ENCODE results near the gene PDE6A.

The PDE6A gene

GRCh38 chr5:149826574-149826973 lies 118.0 kb downstream of the PDE6A start:
- Histone ChIP-seq H3K4me3 (ENCODE audit: low read length) (no peak overlapping the region), H3K9me2 (replicated peaks; ENCODE audit: control insufficient read depth, low read length) (no peaks in the 10 kb centered on the region), H3K4me2 (ENCODE audit: low read length) (no peak overlapping the region), H3K79me2 (ENCODE audit: control insufficient read depth, low read length) (no peaks in the 10 kb centered on the region), H3K4me1 (ENCODE audit: control insufficient read depth, low read length) (peaks cover 10% of the 10 kb centered on the region), H3K27ac (ENCODE audit: low read depth, low read length) (no peak overlapping the region), H4K20me1 (ENCODE audit: control insufficient read depth, insufficient read depth, low read depth, low read length) (peaks cover 3% of the 10 kb centered on the region; the same call in 1 of the 2 replicates), H3K27me3 (ENCODE audit: control insufficient read depth, low read length) (no peaks in the 10 kb centered on the region), H3K36me3 (ENCODE audit: control insufficient read depth, low read length) (peaks cover 35% of the 10 kb centered on the region), H3K9me3 (ENCODE audit: control insufficient read depth, insufficient read depth, low read length) (no peaks in the 10 kb centered on the region), H3F3A (ENCODE audit: control insufficient read depth, insufficient read depth) (no peaks in the 10 kb centered on the region)
- TF ChIP-seq EZH2phosphoT487 (IDR thresholded peaks at IDR 0.05; ENCODE audit: borderline replicate concordance, low read length) (no peak), CTCF (IDR thresholded peaks at IDR 0.05; ENCODE audit: low read depth, low read length, poor library complexity, severe bottlenecking) (no peak)

GRCh38 chr5:149824846-149825245 lies 119.7 kb downstream of the PDE6A start:
- H3K27ac ChIP-seq (ENCODE audit: low read depth, low read length) = no peak overlapping the region
- TF ChIP-seq EZH2phosphoT487 (IDR thresholded peaks at IDR 0.05; ENCODE audit: borderline replicate concordance, low read length) (no peak), CTCF (IDR thresholded peaks at IDR 0.05; ENCODE audit: low read depth, low read length, poor library complexity, severe bottlenecking) (no peak)
- H3K79me2 ChIP-seq (ENCODE audit: control insufficient read depth, low read length) = no peaks in the 10 kb centered on the region

GRCh38 chr5:149824120-149824519 lies 120.5 kb downstream of the PDE6A start:
- Histone ChIP-seq H3K27me3 (ENCODE audit: control insufficient read depth, low read length) (no peaks in the 10 kb centered on the region), H3K4me2 (ENCODE audit: low read length) (no peak overlapping the region), H3K79me2 (ENCODE audit: control insufficient read depth, low read length) (no peaks in the 10 kb centered on the region), H4K20me1 (ENCODE audit: control insufficient read depth, insufficient read depth, low read depth, low read length) (peaks cover 3% of the 10 kb centered on the region; the same call in 1 of the 2 replicates), H3K27ac (ENCODE audit: low read depth, low read length) (no peak overlapping the region), H3K4me1 (ENCODE audit: control insufficient read depth, low read length) (peaks cover 10% of the 10 kb centered on the region), H3K36me3 (ENCODE audit: control insufficient read depth, low read length) (peaks cover 23% of the 10 kb centered on the region), H3F3A (ENCODE audit: control insufficient read depth, insufficient read depth) (no peaks in the 10 kb centered on the region), H3K9me3 (ENCODE audit: control insufficient read depth, insufficient read depth, low read length) (no peaks in the 10 kb centered on the region), H3K4me3 (ENCODE audit: low read length) (no peak overlapping the region), H3K9me2 (replicated peaks; ENCODE audit: control insufficient read depth, low read length) (no peaks in the 10 kb centered on the region)
- no peak for TF ChIP-seq CTCF (IDR thresholded peaks at IDR 0.05; ENCODE audit: low read depth, low read length, poor library complexity, severe bottlenecking)
- TF ChIP-seq EZH2phosphoT487 (IDR thresholded peaks at IDR 0.05; ENCODE audit: borderline replicate concordance, low read length) = no peak

More at GRCh38 chr5:149824846-149825245, 119.7 kb downstream of the PDE6A start:
- H3K9me2 ChIP-seq (replicated peaks; ENCODE audit: control insufficient read depth, low read length) = no peaks in the 10 kb centered on the region
- peaks cover 10% of the 10 kb centered on the region for H3K4me1 ChIP-seq (ENCODE audit: control insufficient read depth, low read length)
- peaks cover 25% of the 10 kb centered on the region for H3K36me3 ChIP-seq (ENCODE audit: control insufficient read depth, low read length)
- H3K4me2 ChIP-seq (ENCODE audit: low read length) = no peak overlapping the region
- H3F3A ChIP-seq (ENCODE audit: control insufficient read depth, insufficient read depth) = no peaks in the 10 kb centered on the region
- peaks cover 3% of the 10 kb centered on the region; the same call in 1 of the 2 replicates for H4K20me1 ChIP-seq (ENCODE audit: control insufficient read depth, insufficient read depth, low read depth, low read length)
- no peak overlapping the region for H3K4me3 ChIP-seq (ENCODE audit: low read length)
- no peaks in the 10 kb centered on the region for H3K27me3 ChIP-seq (ENCODE audit: control insufficient read depth, low read length)
- H3K9me3 ChIP-seq (ENCODE audit: control insufficient read depth, insufficient read depth, low read length) = no peaks in the 10 kb centered on the region

Data from DOHH2 (cell line).